H9 (cell line): ENCODE data around the gene MBP. TPM values are rescaled to one million over a fixed set of nuclear protein-coding genes. Genes with fewer than 3 reads are reported as not detected.

Source experiments
- DNase-seq: peaks from one replicate; pipeline ENCODE4 v3.0.0-alpha.2; 2017
- H2AFZ ChIP-seq: one replicate; pipeline ENCODE4 v1.6.1; 2013; ENCODE audit warnings: mild to moderate bottlenecking, low read length, control low read depth, moderate library complexity
- H2AK5ac ChIP-seq: 2 replicates; pipeline ENCODE4 v1.6.1; 2013; ENCODE audit warnings: low read length, control low read depth, mixed read lengths; ENCODE audit not compliant: insufficient read length
- H2BK120ac ChIP-seq: one replicate; pipeline ENCODE4 v1.6.1; 2013; ENCODE audit warnings: low read depth, mild to moderate bottlenecking, low read length, control low read depth, inconsistent platforms; ENCODE audit not compliant: poor library complexity, severe bottlenecking
- H2BK12ac ChIP-seq: 2 replicates; pipeline ENCODE4 v1.6.1; 2013; ENCODE audit warnings: low read length, control low read depth, mixed read lengths, low read depth; ENCODE audit not compliant: insufficient read length
- H2BK15ac ChIP-seq: 2 replicates; pipeline ENCODE4 v1.6.1; 2013; ENCODE audit warnings: low read depth, low read length, control low read depth
- H2BK20ac ChIP-seq: one replicate; pipeline ENCODE4 v1.6.1; 2013; ENCODE audit warnings: low read depth, mild to moderate bottlenecking, low read length, control low read depth, inconsistent platforms; ENCODE audit not compliant: poor library complexity, severe bottlenecking
- H2BK5ac ChIP-seq: 2 replicates; pipeline ENCODE4 v1.6.1; 2013; ENCODE audit warnings: low read length, control low read depth, mixed read lengths; ENCODE audit not compliant: insufficient read length
- H3K14ac ChIP-seq: 2 replicates; pipeline ENCODE4 v1.6.1; 2013; ENCODE audit warnings: low read length, control low read depth; ENCODE audit not compliant: insufficient read depth
- H3K18ac ChIP-seq: 2 replicates; pipeline ENCODE4 v1.6.1; 2013; ENCODE audit warnings: low read depth, mild to moderate bottlenecking, mixed read lengths, low read length, control low read depth; ENCODE audit not compliant: insufficient read length
- H3K23ac ChIP-seq: 2 replicates; pipeline ENCODE4 v1.6.1; 2013; ENCODE audit warnings: low read length, control low read depth, mixed read lengths, low read depth; ENCODE audit not compliant: insufficient read length
- H3K23me2 ChIP-seq: 2 replicates; pipeline ENCODE4 v1.6.1; 2013; ENCODE audit warnings: low read depth, mild to moderate bottlenecking, mixed read lengths, low read length, control low read depth; ENCODE audit not compliant: insufficient read length, poor library complexity, severe bottlenecking
- H3K27ac ChIP-seq: 2 replicates; pipeline ENCODE4 v1.5.1; 2013; ENCODE audit warnings: low read length, control low read depth, mixed read lengths, low read depth; ENCODE audit not compliant: insufficient read length
- H3K27me3 ChIP-seq: 2 replicates; pipeline ENCODE4 v1.6.1; 2013; ENCODE audit warnings: low read length, control low read depth, inconsistent platforms; ENCODE audit not compliant: insufficient read depth
- H3K4ac ChIP-seq: 2 replicates; pipeline ENCODE4 v1.6.1; 2013; ENCODE audit warnings: low read depth, mild to moderate bottlenecking, control low read depth, inconsistent platforms, low read length, moderate library complexity
- H3K4me1 ChIP-seq: 2 replicates; pipeline ENCODE4 v1.6.1; 2013; ENCODE audit warnings: low read length, control low read depth, inconsistent platforms; ENCODE audit not compliant: insufficient read depth
- H3K4me2 ChIP-seq: 2 replicates; pipeline ENCODE4 v1.6.1; 2013; ENCODE audit warnings: low read length, control low read depth, mixed read lengths; ENCODE audit not compliant: insufficient read length, insufficient read depth
- H3K56ac ChIP-seq: 2 replicates; pipeline ENCODE4 v1.6.1; 2013; ENCODE audit warnings: low read depth, mild to moderate bottlenecking, mixed read lengths, low read length, control low read depth; ENCODE audit not compliant: insufficient read length
- H3K79me1 ChIP-seq: 2 replicates; pipeline ENCODE4 v1.6.1; 2013; ENCODE audit warnings: low read depth, mild to moderate bottlenecking, moderate library complexity, low read length, control low read depth, inconsistent platforms; ENCODE audit not compliant: insufficient read depth, poor library complexity, severe bottlenecking
- H3K79me2 ChIP-seq: 2 replicates; pipeline ENCODE4 v1.6.1; 2013; ENCODE audit warnings: low read length, control low read depth, inconsistent platforms; ENCODE audit not compliant: insufficient read depth
- H3K9ac ChIP-seq: 2 replicates; pipeline ENCODE4 v1.6.1; 2013; ENCODE audit warnings: low read length, control low read depth, mixed read lengths; ENCODE audit not compliant: insufficient read length; ENCODE audit errors: extremely low read depth
- H3K9me3 ChIP-seq: one replicate; pipeline ENCODE4 v1.6.1; 2013; ENCODE audit warnings: low read depth, low read length, inconsistent platforms; ENCODE audit not compliant: control insufficient read depth
- H3T11ph ChIP-seq: one replicate; pipeline ENCODE4 v1.6.1; 2013; ENCODE audit warnings: mild to moderate bottlenecking, low read length, control low read depth, inconsistent platforms
- H4K20me1 ChIP-seq: one replicate; pipeline ENCODE4 v1.6.1; 2013; ENCODE audit not compliant: control insufficient read depth, insufficient read length, insufficient read depth
- H4K5ac ChIP-seq: 2 replicates; pipeline ENCODE4 v1.6.1; 2013; ENCODE audit warnings: low read depth, mild to moderate bottlenecking, mixed read lengths, low read length, control low read depth; ENCODE audit not compliant: insufficient read length
- H4K8ac ChIP-seq: replicated peaks from 2 replicates; pipeline ENCODE4 v1.6.1; 2013; ENCODE audit warnings: low read length, control low read depth, mixed read lengths, low read depth; ENCODE audit not compliant: insufficient read length
- H4K91ac ChIP-seq: 2 replicates; pipeline ENCODE4 v1.6.1; 2013; ENCODE audit warnings: low read depth, mild to moderate bottlenecking, moderate library complexity, mixed read lengths, low read length, control low read depth; ENCODE audit not compliant: insufficient read length
- H3K27ac Mint-ChIP-seq, 3 experiments: 2 replicates in 2 of 3; 3 replicates in 1 of 3; pipeline ENCODE4 v1.8.0; 2020 to 2021; ENCODE audit warnings: mixed read lengths in 3 of 3, mild to moderate bottlenecking in 1 of 3, moderate library complexity in 1 of 3
- H3K27me3 Mint-ChIP-seq: 2 replicates; pipeline ENCODE4 v1.8.0; 2021; ENCODE audit warnings: low read depth, mild to moderate bottlenecking, moderate library complexity, mixed read lengths
- H3K36me3 Mint-ChIP-seq, 3 experiments: 2 replicates in 2 of 3; 3 replicates in 1 of 3; pipeline ENCODE4 v1.8.0; 2020 to 2021; ENCODE audit warnings: low read depth in 3 of 3, mixed read lengths in 3 of 3; ENCODE audit not compliant: insufficient read depth in 1 of 3
- H3K4me1 Mint-ChIP-seq, 2 experiments: 2 replicates each; pipeline ENCODE4 v1.8.0; 2020; ENCODE audit warnings: mixed read lengths in 2 of 2
- H3K4me3 Mint-ChIP-seq, 2 experiments: 2 replicates in 1 of 2; 3 replicates in 1 of 2; pipeline ENCODE4 v1.8.0; 2020 to 2021; ENCODE audit warnings: mild to moderate bottlenecking in 2 of 2, mixed read lengths in 2 of 2, moderate library complexity in 1 of 2
- H3K9me3 Mint-ChIP-seq, 2 experiments: 2 replicates in 1 of 2; 3 replicates in 1 of 2; pipeline ENCODE4 v1.8.0; 2020; ENCODE audit warnings: mild to moderate bottlenecking in 2 of 2, mixed read lengths in 2 of 2, moderate library complexity in 1 of 2
- CTCF ChIP-seq: fragments of 200-600 bp; sonication (generic); conservative IDR thresholded peaks from 3 replicates; pipeline ENCODE4 v1.8.0; 2021; ENCODE audit warnings: antibody characterized with exemption, mild to moderate bottlenecking
- WGBS: extraction: QIAGEN DNeasy Blood & Tissue Kit; methylation state at CpG from one replicate; pipeline ENCODE4 v1.1.7; 2013; ENCODE audit warnings: missing lambda C conversion rate, low lambda C conversion rate, mixed read lengths; ENCODE audit not compliant: insufficient read length; ENCODE audit errors: extremely low coverage; 5-methylcytosine and 5-hydroxymethylcytosine counted together
- total RNA-seq: library from RNA; stranded (reverse); gene quantifications from 2 replicates; pipeline ENCODE4 v1.2.1, GENCODE V29; 2021

Gene MBP
- total RNA-seq, 1 experiment from 2014 or later, result 8.6 TPM

- Histone ChIP-seq H3K23ac (no peak overlapping the region), H3K79me2 (no peaks in the 10 kb centered on the region), H2BK12ac (no peak overlapping the region)
Measured at GRCh38 chr18:77087393-77088141, 45.0 kb downstream of the MBP start.

More at GRCh38 chr18:77087393-77088141, 45.0 kb downstream of the MBP start:
- Histone ChIP-seq H3K27me3 (no peaks in the 10 kb centered on the region), H2AK5ac (no peak overlapping the region), H3K23me2 (peaks cover 6% of the 10 kb centered on the region), H3K79me1 (no peaks in the 10 kb centered on the region), H3T11ph (no peak overlapping the region), H4K5ac (no peak overlapping the region), H3K9me3 (no peaks in the 10 kb centered on the region), H2BK15ac (no peak overlapping the region), H2AFZ (no peak overlapping the region), H4K8ac (no peak overlapping the region), H3K56ac (no peak overlapping the region), H3K4me1 (peaks cover 5% of the 10 kb centered on the region; the same call in 1 of the 2 replicates), H2BK20ac (no peak overlapping the region), H3K14ac (0 out of 2 replicates have a peak overlapping the region, but pooled peaks have one; percentile 31), H2BK120ac (no peak overlapping the region), H3K4ac (no peak overlapping the region), H3K9ac (no peak overlapping the region), H4K20me1 (no peaks in the 10 kb centered on the region), H3K27ac (no peak overlapping the region), H4K91ac (no peak overlapping the region), H3K4me2 (peak overlapping the region; percentile 65), H2BK5ac (no peak overlapping the region), H3K18ac (no peak overlapping the region)
- peaks cover 25 to 33% of the 10 kb centered on the region in 2 experiments for H3K4me1 Mint-ChIP-seq
- TF ChIP-seq CTCF, result no peak
- 0 out of 5 replicates have a peak, but pooled peaks cover 0 to 2% of the 10 kb centered on the region in 2 experiments for H3K9me3 Mint-ChIP-seq
- no peaks in the 10 kb centered on the region; a peak in 1 of 7 replicates for H3K36me3 Mint-ChIP-seq
- no CpG with 5 or more reads among the region's 55 CpGs for WGBS
- H3K4me3 Mint-ChIP-seq, result peak overlapping the region; percentile 68 to 78
- no peak for DNase-seq
- H3K27me3 Mint-ChIP-seq, result peaks cover 22% of the 10 kb centered on the region
- no peak overlapping the region for H3K27ac Mint-ChIP-seq
